SKM-1 treated with dmso at 0.1 percent for 144 hours (cell line): Measurements from ENCODE around the gene CNBD2.
A peak's percentile ranks its signal among the peaks of the same experiment; 100 is the strongest.
"Not testable (repeated sequence)": the region's sequence is repeated elsewhere in the genome, so short reads cannot be mapped to it uniquely, and the experiment has no call there.

Experiments
- DNase-seq: peaks from one replicate; lab custom pipeline; 2025; ENCODE audit not compliant: unreplicated experiment; lab: John Stamatoyannopoulos, UW

CNBD2 gene

DNA sequence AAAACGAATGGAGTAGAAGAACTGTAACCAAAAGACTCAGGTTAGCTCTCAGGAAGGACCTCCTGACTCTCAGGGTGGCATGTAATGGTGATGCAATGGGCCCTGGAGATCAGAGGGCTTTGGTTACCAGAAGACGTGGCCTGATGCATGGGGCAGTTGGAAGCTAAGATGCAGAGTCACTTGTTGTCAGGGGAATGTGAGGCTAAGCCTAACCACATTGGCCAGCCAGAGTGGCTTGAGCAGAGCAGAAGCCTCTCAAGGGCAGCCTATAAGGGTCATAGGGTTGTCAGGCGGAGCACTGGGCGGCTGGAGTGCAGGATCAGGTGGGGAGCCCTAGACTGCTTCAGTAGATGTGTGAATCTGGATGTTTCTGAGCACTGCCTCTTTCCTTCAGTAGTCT is 5.9 kb downstream of the CNBD2 start:
- DNase-seq: no peak

DNA sequence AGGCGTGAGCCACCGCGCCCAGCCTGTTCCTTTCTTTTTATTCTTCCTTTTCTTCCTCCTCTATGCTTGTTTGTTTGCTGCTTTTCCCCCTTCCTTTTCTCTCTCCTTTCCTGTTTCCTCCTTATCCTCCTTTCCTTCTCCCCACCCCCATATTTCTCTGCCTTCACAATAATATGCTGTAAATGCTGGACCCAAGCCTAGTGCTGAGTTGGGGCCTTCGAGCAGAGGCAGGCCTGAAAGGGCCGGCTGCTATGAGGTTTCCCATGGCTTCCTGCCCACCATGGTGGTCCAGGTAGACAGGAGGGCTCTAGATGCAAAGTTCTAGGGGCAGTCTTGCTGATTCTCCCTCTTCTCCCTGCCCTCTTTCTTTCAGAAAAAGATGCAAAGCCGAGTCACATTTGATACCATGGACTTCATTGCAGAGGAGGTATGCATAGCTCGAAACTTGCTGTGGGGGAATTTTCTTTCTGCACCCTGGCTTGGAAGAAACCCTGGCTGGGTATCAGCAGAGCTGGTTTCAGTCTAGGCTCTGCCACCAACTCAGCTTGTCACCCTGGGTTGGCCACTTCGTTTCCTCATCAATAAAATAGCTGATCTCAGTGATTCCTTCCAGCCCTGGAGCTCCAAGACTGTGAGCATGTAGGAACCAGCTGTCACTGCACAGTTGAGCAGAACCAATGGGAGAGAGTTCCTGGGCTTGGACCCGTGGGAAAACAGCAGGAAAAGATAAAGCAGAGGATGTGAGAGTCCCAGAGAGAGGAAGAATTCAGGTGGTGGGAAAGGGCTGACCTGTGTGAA is 7.4 kb downstream of the CNBD2 start:
- DNase-seq: no peak

DNA sequence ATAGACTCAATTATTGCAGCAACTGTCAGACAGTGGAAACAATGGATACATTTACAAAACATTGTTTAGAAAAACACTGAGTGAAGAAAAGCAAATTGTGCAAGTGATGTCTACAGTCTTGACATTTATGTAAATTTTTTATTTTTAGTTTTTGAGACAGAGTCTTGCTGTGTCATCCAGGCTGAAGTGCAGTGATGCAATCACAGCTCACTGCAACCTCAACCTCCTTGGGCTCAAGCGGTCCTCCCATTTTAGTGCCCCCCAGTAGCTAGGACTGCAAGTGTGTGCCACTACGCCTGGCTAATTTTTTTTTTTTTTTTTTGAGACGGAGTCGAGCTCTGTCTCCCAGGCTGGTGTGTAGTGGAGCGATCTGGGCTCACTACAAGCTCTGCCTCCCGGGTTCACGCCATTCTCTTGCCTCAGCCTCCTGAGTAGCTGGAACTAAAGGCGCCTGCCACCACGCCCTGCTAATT is 9.7 kb downstream of the CNBD2 start:
- peak; percentile 21 for DNase-seq

DNA sequence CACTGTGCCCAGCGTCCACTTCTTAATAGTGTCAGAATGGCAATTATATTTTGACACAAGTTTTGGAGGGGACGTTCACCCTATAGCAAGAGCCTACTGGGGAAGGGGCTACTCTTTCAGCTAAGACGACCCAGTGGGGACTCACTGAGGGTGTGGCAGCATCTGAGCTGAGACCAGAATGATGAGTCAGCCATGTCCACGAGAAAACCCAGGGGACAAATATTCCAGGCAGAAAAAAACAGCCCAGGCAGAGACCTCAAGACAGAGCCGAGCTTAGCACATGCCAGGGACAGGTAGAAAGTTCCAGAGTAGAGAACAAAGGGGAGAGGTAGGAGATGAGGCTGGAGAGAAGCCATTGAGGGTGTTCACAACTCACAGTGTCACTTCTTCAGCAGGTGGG is 11.2 kb downstream of the CNBD2 start:
- DNase-seq: no peak

DNA sequence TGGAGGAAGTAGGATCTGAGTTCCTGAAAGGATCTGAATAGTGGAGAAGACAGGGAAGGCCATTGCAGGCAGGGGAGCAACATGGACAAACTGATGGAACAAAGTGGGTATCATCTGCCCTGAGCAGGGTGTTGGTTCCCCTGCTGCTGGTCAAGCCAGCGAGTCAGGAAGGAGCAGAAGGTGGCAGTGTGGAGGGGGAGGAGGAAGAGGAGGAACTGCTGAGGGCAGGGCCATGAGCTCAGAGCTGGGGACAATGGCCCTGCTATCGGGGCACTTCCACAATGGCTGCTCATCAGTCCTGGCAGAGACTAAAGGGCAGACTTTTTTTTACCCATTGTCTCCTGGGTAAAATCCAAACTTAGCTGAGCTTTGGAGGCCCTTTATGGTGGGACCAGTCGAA is 13.6 kb downstream of the CNBD2 start:
- peak; percentile 41 for DNase-seq

DNA sequence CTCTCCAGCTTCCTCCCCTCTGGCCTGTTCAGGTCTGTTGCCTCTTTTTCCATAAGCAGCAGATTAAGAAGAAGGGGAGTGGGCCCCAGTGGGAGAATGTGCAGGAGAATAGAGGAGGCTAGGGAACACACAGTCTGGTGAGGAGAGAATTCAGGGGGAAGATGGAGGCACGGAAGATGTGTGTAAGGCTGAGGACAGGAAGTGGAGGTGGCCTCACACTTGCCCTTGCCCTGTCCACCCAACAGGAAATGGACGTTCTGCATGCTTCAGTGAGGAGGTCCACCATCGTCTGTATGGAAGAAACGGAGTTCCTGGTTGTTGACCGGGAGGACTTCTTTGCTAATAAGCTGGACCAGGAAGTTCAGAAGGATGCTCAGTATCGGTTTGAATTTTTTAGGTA is 16.0 kb downstream of the CNBD2 start:
- DNase-seq: no peak

DNA sequence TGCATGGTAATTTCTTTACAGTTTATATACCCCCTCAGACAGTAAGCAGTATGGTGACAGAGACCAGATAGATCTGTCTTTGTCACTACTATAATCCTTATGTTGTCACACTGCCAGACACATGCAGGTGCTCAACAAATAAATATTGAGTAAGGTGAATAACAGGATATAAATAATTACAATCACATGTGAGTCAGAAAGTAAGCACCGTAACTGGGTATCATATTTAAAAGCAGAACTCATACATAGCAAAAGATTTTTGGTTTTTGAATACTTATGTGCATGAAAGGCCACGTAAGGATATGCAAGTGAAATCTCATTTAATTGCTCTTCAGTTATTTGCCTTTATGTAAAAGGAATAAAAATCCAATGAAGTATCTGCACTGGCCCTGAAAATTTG is 17.4 kb downstream of the CNBD2 start:
- no peak for DNase-seq

DNA sequence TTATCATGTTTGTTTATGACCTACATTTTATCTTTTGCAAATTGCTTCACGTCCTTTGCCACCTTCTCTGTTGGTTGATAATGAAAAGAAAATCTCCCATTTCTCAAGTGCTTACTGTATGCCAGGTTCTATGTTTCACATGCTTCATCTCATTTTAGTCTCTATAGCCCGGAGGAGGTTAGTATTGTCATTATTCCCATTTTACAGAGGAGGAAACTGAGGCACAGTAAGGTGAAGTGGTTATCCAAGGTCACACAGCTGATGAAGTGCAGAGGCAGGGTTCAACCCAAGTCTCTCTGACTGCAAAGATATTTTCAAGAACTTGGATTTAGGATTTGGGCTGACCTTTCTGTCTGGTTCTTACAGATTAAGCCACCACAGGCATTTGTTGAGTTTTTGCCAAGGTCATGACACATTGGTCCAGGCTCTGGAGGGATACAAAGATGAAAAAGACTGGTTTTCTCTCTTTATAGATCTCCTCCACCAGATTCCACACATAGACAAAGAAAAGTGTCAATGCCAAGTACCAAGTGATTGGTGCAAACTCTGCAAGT is 20.6 kb downstream of the CNBD2 start:
- DNase-seq: no peak

DNA sequence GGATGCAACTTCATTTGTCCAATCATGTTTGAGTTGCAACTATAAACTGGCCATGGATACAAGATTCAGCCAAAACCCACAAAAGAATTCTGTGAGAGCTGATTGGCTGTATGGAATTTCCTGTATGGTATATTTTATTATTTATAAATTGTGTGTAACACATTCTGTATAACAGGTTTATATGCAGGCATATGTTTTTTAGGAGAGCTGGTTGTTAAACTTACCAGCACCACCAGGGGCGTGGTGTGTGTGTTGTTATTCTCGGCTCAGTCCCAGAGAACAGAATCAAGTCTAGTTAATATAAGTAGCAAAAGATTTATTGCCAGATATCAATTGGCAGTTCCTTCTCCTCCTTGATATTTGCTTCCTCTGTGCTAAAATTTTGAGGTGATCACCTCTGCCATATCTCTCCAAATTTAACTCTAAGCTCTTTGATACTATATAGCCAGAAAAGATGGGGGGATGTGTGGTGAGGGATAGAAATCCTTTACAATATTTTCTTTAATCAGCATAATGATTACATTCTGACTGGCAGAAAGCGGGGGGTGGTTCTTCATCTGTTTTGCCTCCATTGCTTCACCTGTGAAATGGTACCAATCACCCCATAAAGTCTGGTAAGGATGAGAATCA is 22.9 kb downstream of the CNBD2 start:
- no peak for DNase-seq

DNA sequence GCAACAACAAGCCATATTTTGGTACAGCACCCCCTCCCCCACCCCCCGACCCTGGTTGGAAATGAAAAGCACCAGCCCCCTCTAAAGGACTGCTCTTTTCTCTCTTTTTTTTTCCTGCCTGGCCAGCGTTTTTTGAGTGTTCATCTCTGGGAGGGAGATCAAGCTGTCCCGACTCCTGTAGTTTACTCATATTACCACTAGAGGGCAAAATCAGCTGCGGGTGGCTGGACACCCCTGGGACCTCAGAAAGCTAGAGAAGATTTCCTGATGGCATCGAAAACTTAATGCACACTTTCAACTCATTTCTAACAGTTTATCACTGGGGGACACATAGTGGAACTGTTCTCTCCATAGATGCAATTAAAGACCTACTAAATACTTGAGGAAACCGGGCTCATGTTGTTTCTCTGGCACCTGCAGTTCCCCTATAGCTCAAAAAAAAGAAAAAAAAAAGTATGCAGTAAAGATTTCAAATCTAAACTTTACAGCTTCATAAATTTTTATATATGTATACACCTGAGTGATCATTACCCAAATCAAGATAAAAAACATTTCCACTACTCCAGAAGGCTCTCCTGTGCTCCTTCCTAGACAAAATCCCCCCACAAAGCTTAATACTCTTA is 24.4 kb downstream of the CNBD2 start:
- peak; percentile 72 for DNase-seq

DNA sequence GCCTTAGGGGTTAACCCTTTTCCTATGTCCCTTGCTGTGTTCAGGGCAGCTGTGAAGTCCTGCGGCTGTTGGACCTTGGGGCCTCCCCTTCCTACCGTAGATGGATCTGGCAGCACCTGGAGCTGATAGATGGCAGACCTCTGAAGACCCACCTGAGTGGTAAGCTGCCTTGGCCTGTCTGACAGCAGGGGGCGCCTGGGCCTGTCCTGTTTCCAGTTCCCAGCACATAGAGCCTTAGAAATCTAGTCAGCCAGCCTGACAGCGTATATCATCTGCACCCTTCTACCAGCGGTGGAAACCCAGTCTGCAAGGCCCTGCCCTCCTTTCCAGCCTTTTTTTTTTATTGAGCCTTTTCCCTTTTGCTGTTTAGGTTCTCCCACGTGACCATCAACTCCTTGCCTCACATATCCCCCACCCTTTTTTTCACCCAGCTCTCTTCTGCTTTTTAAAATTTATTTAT is 26.6 kb downstream of the CNBD2 start:
- DNase-seq: peak; percentile 54

DNA sequence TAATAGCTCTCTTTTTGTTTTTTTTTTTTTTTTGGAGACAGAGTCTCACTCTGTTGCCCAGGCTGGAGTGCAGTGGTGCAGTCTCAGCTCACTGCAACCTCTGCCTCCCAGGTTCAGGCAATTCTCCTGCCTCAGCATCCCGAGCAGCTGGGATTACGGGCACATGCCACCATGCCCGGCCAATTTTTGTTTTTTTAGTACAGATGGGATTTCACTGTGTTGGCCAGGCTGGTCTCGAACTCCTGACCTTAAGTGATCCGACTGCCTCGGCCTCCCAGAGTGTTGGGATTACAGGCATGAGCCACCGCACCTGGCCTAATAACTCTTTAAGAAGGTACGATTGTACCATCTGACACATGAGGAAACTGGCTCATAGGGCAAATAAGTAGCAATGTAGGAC is 28.1 kb downstream of the CNBD2 start:
- not testable (repeated sequence) for DNase-seq

DNA sequence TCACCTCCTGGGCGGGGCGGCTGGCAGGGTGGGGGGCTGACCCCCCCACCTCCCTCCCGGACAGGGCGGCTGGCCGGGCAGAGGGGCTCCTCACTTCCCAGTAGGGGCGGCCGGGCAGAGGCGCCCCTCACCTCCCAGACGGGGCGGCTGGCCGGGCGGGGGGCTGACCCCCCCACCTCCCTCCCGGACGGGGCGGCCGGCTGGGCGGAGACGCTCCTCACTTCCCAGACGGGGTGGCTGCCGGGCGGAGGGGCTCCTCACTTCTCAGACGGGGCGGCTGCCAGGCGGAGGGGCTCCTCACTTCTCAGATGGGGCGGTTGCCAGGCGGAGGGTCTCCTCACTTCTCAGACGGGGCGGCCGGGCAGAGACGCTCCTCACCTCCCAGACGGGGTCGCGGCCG is 32.9 kb downstream of the CNBD2 start:
- DNase-seq: not testable (repeated sequence)

DNA sequence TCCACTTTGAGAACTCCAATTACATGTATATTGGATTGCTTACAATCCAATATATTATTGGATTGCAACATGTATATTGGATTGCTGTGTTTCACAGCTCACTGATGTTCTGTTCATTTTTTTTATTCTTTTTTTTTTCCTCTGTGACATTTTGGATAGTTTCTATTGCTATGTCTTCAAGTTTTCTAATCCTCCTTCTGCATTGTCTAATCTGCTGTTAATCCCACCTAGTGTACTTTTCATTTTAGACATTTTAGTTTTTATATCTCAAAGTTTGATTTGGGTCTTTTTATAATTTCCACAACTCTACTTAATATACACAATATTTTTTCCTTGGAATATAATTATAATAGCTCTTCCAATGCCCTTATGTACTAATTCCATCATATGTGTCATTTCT is 34.5 kb downstream of the CNBD2 start:
- DNase-seq: no peak

DNA sequence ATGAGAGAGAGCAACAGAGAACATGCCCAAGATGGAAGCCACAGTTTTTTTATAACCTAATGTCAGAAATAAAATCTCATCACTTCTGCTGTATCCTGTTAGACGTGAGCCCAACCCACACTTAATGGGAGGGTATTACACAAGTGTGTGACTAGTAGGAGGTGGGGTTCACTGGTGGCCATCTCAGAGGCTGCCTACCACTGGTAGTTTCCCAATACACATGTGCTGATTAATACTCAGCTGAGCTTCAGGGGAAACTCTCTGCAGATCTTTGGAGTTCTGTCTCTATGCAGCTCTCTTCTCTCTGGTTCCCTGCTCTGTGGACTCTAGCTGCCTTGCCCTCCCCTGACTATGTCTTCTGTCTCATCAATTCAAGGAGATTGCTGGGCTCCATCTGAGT is 35.7 kb downstream of the CNBD2 start:
- no peak for DNase-seq

DNA sequence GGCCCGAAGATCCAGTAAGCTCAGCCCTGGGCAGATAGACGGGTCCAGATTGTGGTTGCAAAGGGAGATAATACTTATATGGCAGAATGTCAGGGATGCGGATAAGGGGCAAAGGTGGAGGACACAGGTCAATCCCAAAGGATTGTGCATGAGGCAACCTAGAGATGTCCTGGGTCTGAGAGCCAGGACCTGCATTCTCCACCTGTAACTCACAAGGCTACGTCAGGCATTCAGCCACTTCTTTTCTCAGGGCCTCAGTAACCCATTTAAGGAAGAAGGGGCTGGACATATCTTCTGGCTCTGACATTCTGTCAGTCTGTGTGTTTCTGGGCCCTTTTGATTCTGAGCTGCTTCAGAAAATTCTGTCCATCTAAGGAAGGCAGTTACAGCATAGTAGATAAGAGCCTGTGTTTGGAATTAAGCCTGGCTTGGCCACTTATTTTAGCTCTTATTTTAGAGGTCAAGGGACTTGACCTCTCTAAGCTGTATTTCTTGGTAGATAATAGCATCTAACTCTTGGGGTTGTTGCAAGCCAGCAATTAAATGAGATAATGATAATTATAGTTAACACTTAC is 40.2 kb downstream of the CNBD2 start:
- no peak for DNase-seq

DNA sequence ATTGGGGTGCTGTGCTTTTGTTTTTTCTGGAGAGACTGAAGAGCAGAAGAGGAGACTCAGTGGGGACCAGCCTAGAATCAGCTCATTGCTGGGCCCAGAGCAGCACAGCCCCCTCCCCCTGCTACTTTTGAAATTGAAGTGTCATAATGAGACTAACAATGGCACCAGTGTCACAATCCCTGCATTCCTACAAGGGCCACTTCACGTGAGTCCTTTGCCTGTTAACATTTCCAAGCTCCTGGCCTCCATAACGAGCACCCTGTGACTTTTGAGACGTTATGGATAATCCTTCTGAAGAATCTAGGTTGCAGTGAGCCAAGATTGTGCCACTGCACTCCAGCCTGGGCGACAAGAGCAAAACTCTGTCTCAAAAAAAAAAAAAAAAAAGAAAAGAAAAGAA is 41.7 kb downstream of the CNBD2 start:
- no peak for DNase-seq

DNA sequence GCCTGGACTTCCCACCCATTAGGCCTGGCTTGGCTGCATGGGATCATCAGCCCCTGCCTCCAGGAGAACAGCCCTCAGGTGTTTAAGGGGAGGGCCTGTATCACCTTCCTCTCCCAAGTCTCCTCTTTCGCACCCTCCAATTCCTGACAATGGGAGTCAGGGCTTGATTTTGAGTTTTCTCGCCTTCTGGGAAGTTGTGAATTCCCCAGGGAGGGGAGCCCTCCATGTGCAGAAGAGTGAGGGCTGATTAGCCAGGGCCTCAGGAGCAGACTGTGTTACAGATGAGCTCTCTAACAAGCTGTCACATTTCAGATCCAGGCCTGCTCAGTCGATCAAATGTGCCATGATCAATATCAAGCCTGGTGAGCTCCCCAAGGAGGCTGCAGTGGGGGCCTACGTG is 42.4 kb downstream of the CNBD2 start:
- DNase-seq: no peak

DNA sequence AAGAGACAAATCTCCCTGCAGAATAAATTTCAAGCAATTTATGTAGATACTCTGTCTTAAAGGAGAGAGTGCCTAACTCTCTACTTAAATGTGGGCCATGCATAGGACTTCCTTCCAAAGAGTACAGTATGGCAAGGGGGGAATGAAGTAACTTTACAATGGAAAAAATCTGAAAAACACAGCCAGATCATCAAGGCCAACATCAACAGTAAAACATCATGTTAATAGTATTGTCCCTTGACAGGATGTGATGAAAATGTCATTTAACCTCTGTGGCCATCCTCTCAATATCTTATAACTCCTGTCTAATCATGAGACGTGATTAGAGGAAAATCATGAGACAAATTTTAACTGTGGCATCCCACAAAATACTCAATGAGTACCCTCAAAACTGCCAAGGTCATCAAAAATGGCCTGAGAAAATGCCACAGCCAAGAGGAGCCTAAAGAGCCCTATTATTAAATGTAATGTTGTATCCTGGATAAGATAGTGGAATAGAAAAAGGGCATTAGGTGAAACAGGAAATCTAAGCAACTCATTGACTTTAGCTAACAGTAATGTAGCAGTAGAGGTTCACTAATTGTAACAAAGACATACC is 47.5 kb downstream of the CNBD2 start:
- no peak for DNase-seq

DNA sequence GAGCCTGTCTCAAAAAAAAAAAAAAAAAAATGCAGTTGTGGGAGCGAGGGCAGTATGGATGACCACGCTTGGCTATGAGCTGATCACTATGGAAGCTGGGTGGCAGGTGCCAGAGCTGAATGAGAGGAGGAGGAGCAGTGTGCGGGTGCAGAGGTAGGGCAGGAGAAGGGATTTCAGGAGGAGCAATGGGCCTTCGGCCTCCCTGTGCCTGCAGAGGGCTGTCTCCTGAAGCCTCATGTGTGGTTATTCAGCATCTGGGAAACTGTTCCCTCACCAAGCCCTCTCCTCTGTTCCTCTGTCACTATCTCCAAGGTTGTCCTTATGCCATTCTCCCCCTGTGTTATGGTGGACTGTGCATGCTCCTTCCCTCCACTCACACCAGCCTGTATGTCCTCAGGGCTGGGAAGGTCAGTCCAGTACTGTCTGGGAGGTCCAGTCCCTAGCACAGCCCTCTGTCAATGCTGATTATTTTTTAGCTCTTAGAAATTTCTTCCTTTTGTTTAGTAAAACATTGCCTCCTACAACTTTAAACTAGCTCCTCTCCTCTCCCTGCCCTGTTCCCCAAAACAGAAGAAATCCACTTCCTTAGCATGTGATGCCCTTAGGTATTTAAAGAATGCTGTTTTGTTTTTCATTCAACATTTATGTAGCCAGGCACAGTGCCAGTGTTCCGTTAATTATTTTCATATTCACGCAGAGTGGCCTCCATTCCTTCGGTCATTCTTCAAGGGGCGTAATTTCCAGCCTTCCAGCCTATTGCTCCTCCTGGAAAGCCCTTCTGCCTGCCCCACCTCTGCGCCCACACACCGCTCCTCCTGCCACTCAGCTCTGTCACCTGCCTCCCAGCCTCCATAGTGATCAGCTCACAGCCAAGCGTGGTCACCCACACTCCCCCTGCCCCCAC is 48.9 kb downstream of the CNBD2 start:
- DNase-seq: no peak
